Activated naive CD8-positive, alpha-beta T cell treated with anti-CD3 and anti-CD28 coated beads, Interleukin-2, amount 50 U/mL, for 16 hours (primary cell): ENCODE measurements around the gene CDC42EP5.

ENCODE experiments used
- DNase-seq: peaks from one replicate; pipeline ENCODE4 v3.0.0-alpha.2; 2020; ENCODE audit warnings: low read depth, low spot score

CDC42EP5 gene

DNA sequence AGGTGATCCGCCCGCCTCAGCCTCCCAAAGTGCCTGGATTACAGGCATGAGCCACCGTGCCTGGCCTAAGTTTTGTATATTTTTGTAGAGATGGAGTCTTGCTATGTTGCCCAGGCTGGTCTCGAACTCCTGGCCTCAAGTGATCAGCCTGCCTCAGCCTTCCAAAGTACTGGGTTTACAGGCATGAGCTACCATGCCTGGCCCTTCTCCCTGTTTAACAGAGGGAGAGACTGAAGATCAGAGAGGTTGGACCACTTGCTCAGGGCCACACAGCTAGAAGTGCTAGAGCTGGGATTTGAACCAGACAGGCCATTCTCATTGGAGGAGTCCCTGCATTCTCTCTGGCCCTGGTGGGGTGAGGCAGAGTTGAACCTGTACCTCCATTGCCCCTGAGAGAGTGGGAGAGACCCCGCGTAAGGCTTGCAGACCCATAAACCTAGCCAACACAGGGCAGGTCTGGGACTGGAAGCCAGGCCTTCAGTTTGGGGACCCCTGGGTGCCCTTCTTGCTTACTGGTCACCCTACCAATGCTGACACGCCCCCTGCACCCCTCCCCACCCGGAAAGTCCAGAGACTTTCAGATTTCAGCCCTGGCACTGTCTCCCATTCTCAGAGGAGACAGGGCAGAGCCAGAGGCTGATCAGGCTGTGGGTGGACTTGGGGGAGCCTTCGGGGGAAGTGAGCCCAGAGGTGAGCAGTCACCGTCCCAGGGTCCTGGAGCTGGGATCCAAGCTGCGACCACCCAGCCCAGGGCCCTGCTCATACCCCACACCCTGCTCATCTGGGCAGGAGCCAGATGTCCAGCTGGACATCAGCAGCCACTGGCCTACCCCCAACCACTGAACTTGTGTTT, 44.5 kb downstream of the CDC42EP5 start:
- DNase-seq: no peak

- DNase-seq: no peak
Measured at GRCh38 chr19:54427586-54427985, 45.5 kb downstream of the CDC42EP5 start.

GRCh38 chr19:54426291-54426931, 46.7 kb downstream of the CDC42EP5 start:
- no peak for DNase-seq

DNA sequence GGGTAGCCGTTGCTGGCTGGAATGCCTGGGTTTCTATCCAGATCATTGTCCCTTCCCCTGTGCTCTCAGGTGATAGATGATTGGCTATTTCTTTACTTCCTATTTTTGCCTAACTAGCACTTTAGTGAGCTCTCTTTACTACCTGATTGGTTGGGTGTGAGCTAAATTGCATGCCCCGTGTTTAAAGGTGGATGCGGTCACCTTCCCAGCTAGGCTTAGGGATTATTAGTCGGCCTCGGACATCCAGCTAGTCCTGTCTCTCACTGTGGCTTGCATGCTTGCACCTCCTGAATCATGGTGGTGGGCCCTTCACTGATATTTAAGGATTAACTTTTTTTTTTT, 47.7 kb downstream of the CDC42EP5 start:
- DNase-seq: no peak

GRCh38 chr19:54424660-54425381, 48.3 kb downstream of the CDC42EP5 start:
- no peak for DNase-seq

- no peak for DNase-seq
Measured at GRCh38 chr19:54424201-54424600, 48.9 kb downstream of the CDC42EP5 start.

- DNase-seq: no peak
Measured at GRCh38 chr19:54422136-54422535, 51.0 kb downstream of the CDC42EP5 start.

DNA sequence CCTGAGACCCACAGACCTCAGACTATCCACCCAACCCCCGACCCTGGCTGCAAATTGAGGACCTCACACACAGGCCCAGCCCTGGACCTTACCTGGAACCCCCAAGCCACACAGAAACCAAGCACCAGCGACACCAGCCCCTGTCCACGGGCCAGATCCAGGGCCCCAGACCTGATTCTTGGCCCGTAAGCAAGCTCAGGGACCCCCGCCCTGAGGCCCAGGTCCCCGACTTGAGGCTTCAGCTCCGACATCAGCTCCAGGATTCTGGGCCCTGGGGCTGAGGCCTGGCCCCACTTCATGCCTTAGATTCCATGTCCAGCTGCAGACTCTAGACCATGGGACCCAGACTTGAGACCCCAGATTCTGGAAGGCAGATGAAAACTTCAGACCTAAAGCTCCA, 51.6 kb downstream of the CDC42EP5 start:
- DNase-seq: no peak

DNA sequence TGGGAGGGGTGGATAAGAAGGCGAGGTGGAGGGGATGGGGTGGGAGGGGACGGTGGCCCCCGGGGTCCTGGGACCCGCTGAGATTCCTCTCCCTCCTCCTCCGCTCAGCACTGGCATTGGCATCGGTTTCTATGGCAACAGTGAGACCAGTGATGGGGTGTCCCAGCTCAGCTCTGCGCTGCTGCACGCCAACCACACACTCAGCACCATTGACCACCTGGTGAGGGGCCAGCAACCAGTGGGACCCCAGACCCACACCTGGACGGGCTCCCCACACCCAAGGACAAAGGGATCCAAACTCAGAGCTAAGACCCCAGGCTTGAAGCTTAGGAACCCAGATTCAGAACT, 52.0 kb downstream of the CDC42EP5 start:
- no peak for DNase-seq

GRCh38 chr19:54420383-54421168, 52.5 kb downstream of the CDC42EP5 start:
- DNase-seq: no peak

DNA sequence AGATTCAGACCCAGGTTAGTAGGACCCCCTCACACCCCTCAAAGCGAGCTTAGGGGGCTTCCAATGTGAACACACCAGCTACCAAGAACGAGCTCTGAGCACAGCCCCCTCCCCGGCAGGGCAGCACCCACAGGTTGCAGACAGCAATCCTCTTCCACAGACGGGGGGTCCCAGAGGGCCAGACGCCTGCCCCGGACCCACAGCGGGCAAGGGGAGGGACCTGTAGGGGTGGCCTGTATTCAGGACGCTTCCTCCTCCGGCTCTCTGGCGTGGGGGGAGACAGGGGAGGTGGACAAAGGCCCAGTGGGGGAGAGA, 53.1 kb downstream of the CDC42EP5 start:
- no peak for DNase-seq

- DNase-seq: no peak
Measured at GRCh38 chr19:54418930-54419800, 53.9 kb downstream of the CDC42EP5 start.

GRCh38 chr19:54418030-54418929, 54.8 kb downstream of the CDC42EP5 start:
- DNase-seq: no peak

GRCh38 chr19:54416695-54417491, 56.2 kb downstream of the CDC42EP5 start:
- no peak for DNase-seq

GRCh38 chr19:54415901-54416673, 57.0 kb downstream of the CDC42EP5 start:
- no peak for DNase-seq

DNA sequence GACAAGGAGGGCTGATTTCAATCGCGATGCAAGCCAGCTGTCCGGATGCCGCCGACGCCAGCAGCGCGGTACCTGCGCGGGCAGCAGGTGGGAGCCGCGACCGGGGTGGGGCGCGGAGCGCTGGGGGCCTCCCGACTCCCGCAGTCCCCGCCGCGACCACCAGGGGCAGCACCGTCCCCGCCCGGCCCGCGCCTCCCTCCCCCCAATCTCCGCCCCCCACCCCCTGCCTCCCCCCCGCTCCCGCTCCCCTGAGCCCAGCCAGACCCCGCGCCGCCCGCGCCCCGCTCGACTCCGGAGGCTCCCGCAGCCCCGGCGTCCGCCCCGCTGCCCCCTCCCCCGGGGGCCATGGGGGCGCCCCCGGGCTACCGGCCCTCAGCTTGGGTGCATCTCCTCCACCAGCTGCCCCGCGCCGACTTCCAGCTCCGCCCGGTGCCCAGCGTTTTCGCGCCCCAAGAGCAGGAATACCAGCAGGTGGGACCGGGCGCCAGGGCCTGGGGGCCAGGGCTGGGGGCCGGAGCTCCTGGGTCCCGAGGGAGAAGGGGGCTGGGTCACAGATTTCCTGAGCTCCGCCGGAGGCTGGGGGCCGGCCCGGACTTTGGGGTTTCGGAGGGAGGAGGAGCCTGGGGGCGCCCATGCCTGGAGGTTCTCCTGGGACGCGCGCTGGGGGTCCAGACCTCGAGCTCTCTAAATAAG, 57.7 kb downstream of the CDC42EP5 start, which contains the start of gene TTYH1:
Gene TTYH1, plus strand, starts transcription at position 257 of the 693 bp plus-strand sequence. Its CDS starts 89 bp downstream, at position 346.
- no peak for DNase-seq
